Measurements from ENCODE around the gene HLA-DMB.
A peak's percentile ranks its signal among the peaks of the same experiment; 100 is the strongest.

HLA-DMB gene

GRCh38 chr6:32932132-32932868 lies 8.5 kb downstream of the HLA-DMB start:
- no peak overlapping the region for H3K4me3 ChIP-seq (ENCODE audit: low read length)
- TF ChIP-seq ZNF274 (IDR thresholded peaks at IDR 0.05; ENCODE audit: low read depth, low read length): no peak

GRCh38 chr6:32931211-32931610 lies 9.6 kb downstream of the HLA-DMB start:
- no peak overlapping the region for H3K4me3 ChIP-seq (ENCODE audit: low read length)
- TF ChIP-seq ZNF274 (IDR thresholded peaks at IDR 0.05; ENCODE audit: low read depth, low read length): no peak

GRCh38 chr6:32922083-32922482 lies 18.7 kb downstream of the HLA-DMB start:
- no peak overlapping the region for H3K4me3 ChIP-seq (ENCODE audit: low read length)
- TF ChIP-seq ZNF274 (IDR thresholded peaks at IDR 0.05; ENCODE audit: low read depth, low read length): no peak

DNA sequence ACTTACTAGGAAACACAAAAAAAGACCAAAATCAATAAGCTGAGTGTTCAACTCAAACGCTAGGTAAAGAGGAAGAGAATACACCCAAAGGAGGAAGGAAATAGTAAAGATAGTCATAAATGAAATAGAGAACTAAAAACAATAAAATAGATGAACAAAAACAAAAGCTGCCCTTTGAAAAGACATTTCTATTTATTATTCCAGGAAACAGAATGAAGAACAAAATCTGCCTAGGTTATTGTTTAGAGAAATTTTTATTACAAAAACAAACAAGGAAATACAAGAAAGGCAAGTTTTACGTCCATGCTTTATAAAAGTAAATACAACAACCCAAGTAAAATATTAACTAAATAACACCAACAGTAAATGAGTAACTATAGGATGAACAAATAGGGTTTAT lies 20.1 kb downstream of the HLA-DMB start:
- no peak for TF ChIP-seq ZNF274 (IDR thresholded peaks at IDR 0.05; ENCODE audit: low read depth, low read length)
- no peak overlapping the region for H3K4me3 ChIP-seq (ENCODE audit: low read length)

- TF ChIP-seq ZNF274 (IDR thresholded peaks at IDR 0.05; ENCODE audit: low read depth, low read length): no peak
- H3K4me3 ChIP-seq (ENCODE audit: low read length): no peak overlapping the region
Measured at GRCh38 chr6:32912951-32913350, 27.9 kb downstream of the HLA-DMB start.

DNA sequence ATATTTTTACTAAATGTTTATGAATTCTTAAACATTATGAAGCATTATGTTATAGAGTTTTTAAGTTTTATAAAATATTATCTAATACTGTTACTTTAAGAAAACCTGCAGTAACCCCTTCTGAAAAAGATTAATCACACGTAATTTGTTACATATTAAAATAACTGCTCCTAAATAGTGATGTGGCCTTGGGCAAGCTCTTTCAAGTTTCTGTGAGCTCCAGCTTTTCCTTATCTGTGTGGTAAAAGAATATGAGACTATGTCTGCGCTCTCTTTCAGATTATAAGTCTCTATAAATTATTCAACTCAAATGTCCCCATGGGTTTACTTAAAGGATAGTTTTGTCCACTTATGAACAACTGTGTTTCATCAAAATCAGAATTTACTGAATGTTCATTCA lies 31.9 kb downstream of the HLA-DMB start:
- no peak for TF ChIP-seq ZNF274 (IDR thresholded peaks at IDR 0.05; ENCODE audit: low read depth, low read length)
- H3K4me3 ChIP-seq (ENCODE audit: low read length): no peak overlapping the region

DNA sequence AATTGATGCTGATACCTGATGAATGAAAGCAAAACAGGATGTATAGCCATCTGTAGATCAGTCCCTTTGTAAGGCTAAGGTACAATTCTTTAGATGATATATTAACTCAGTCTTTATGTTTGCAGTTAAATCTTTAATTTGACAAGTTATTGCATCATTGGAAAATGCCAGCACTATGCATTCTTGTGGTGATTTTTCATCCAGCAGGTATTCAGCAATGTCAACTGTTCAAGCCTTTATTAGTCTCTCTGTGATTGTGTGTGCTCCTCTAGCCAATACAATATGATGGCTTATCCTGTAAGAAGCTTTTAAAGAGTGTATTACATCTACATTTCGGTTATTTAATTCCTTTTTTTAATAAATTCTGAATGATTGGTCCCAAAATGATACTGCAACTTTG lies 34.3 kb downstream of the HLA-DMB start:
- no peak overlapping the region for H3K4me3 ChIP-seq (ENCODE audit: low read length)
- no peak for TF ChIP-seq ZNF274 (IDR thresholded peaks at IDR 0.05; ENCODE audit: low read depth, low read length)

GRCh38 chr6:32905078-32905477 lies 35.8 kb downstream of the HLA-DMB start:
- no peak for TF ChIP-seq ZNF274 (IDR thresholded peaks at IDR 0.05; ENCODE audit: low read depth, low read length)
- no peak overlapping the region for H3K4me3 ChIP-seq (ENCODE audit: low read length)

- TF ChIP-seq ZNF274 (IDR thresholded peaks at IDR 0.05; ENCODE audit: low read depth, low read length): no peak
- no peak overlapping the region for H3K4me3 ChIP-seq (ENCODE audit: low read length)
Measured at GRCh38 chr6:32903952-32904351, 36.9 kb downstream of the HLA-DMB start.

DNA sequence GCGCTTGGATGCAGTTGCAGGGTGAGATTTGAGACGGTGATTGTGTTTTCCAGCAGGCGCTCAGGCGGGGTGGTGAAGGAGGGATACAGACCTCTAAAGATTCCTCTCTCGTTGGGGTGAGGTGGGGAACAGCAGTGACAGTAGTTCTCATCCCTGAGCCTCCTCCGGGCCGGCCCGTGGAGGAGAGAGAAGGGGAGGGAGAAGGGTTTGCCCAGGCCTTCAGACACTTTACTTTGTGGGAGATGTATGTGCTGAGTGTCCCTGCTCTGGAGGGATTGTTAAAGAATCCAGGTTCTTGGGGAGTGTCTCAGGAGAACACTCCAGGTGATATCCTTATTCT lies 45.9 kb downstream of the HLA-DMB start:
- no peak for TF ChIP-seq ZNF274 (IDR thresholded peaks at IDR 0.05; ENCODE audit: low read depth, low read length)
- H3K4me3 ChIP-seq (ENCODE audit: low read length): peak overlapping the region; percentile 77

GRCh38 chr6:32894085-32895005 lies 46.5 kb downstream of the HLA-DMB start:
- TF ChIP-seq ZNF274 (IDR thresholded peaks at IDR 0.05; ENCODE audit: low read depth, low read length): no peak
- H3K4me3 ChIP-seq (ENCODE audit: low read length): peak overlapping the region; percentile 77

DNA sequence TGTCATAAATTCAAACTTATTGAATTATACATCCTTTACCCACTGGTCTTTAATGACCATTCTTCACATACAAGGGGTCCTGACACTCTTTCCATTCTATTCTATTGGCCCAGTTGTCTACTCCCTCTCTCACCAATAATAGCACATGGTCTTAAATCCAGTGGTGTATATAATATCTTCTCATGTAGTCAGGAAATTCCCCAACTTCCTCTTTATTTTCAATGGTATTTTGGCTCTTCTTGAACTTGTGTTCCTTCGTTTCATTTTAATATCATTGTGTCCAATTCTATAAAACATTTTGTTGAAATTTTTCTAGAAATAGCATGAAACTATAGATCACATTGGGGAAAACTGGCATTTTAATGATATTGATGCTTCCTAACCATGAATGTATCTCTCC lies 50.0 kb downstream of the HLA-DMB start:
- no peak for TF ChIP-seq ZNF274 (IDR thresholded peaks at IDR 0.05; ENCODE audit: low read depth, low read length)
- H3K4me3 ChIP-seq (ENCODE audit: low read length): no peak overlapping the region

DNA sequence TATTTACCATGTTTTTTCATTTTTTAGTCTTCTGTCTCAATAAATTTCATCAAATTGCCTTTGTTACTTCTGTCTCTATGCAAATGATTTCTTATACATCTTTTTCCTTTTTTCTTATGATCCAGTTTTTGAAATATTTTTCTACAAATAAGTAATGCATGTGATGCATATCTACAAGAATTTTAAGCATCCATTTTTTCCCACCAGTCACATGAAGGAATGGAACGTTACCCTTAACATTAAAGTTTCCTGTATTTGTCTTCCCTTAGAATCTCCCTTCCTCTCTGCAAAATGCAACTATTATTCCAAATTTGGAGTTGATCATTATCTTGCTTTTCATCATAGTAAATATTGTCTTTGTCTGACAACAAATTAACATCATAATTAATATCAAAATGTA lies 51.3 kb downstream of the HLA-DMB start:
- H3K4me3 ChIP-seq (ENCODE audit: low read length): no peak overlapping the region
- TF ChIP-seq ZNF274 (IDR thresholded peaks at IDR 0.05; ENCODE audit: low read depth, low read length): no peak

DNA sequence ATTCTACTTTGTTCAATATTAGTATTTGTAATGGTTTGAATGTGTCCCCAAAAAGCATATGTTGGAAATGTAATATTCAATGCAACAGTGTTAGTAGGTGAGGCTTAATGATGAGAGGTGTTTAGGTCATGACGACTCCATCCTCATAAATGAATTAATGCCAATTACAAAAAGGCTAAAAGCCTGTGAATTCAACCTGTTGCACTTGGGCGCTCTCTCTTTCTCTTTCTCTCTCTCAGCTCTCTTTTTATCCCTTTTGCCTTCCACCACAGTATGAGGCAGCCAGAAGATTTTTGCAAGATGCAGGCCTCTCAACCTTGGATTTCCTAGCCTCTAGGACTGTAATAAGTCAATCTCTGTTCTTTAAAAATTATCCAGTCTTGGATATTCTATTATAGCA lies 52.3 kb downstream of the HLA-DMB start:
- no peak for TF ChIP-seq ZNF274 (IDR thresholded peaks at IDR 0.05; ENCODE audit: low read depth, low read length)
- no peak overlapping the region for H3K4me3 ChIP-seq (ENCODE audit: low read length)

DNA sequence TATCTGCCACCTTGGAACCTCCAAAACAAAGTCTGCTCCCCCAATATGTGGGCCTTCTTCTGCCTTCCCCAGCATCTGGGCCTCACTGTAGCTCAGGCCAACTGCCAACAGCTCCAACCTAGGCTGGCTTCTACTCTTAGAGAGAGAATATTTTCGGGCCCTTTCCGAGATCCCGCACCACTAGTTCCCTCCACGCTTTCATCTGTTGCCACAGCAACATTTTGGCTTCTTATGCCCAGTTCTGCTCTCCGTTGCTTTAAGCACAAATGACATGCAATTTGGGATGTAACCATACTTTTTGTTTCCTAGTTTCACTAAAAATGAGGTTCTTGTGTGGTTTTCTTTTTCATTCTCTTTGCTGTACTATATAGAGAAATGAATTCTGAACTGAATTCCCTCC lies 53.2 kb downstream of the HLA-DMB start:
- no peak overlapping the region for H3K4me3 ChIP-seq (ENCODE audit: low read length)
- no peak for TF ChIP-seq ZNF274 (IDR thresholded peaks at IDR 0.05; ENCODE audit: low read depth, low read length)
